ENCODE results near the gene KIAA1958.

DNA sequence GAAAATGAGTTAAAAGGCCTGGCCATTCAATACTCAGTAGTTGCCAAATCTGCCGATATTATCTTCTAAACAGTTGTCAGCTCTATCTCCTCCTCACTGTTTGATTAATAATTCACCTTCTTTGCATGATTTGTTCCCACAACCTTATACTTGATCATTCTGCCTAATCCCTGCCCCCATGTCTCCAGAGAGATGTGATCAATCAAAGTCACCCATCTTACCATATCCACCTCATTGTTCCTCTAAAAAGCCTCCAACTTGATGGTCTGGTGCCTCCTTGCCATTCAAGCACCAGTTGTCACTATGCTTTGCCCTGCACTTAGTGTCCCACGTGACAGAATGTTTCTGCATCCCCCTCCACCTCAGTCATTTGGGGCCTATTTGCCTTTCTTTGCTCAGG is 41.3 kb downstream of the KIAA1958 start:
- TF ChIP-seq CTCF (IDR thresholded peaks at IDR 0.05) (no peak), POLR2A (IDR thresholded peaks at IDR 0.05) (no peak)

All from lower leg skin (tissue), 3 donors.